MM.1S (cell line): ENCODE measurements around the gene CD96.

ENCODE experiments used
- EZH2 ChIP-seq: fragments of 300-600 bp; sonication (generic); optimal IDR thresholded peaks from 2 replicates; pipeline ENCODE3; 2017; ENCODE audit warnings: low read depth, mild to moderate bottlenecking, antibody characterized with exemption, low read length, mixed read lengths
- EZH2phosphoT487 ChIP-seq: fragments of 300-600 bp; sonication (generic); IDR thresholded peaks from 2 replicates; pipeline ENCODE4 v1.6.1; 2018; ENCODE audit warnings: antibody characterized with exemption, low read length

DNA sequence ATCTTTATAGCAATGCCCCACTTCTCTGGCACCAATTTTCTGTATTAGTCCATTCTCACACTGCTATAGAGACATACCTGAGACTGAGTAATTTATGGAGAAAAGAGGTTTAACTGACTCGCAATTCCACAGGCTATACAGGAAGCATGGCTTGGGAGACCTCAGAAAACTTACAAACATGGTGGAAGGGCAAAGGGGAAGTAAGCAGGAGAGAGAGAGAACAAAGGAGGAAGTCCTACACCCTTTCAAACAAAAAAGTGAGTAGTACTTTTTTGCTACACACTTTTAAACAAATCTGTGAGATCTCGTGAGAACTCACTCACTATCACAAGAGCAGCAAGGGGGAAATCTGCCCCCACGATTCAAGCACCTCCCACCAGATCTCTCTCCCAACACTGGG is 120.9 kb downstream of the CD96 start:
- no peak for TF ChIP-seq EZH2
- TF ChIP-seq EZH2phosphoT487 = no peak
